Fibroblast of skin of scalp (primary cell): ENCODE results near the gene SSTR4.
A peak's percentile ranks its signal among the peaks of the same experiment; 100 is the strongest.

Source experiments
- DNase-seq: peaks from one replicate; pipeline ENCODE4 v3.0.0-alpha.2; 2013

Gene SSTR4

DNA sequence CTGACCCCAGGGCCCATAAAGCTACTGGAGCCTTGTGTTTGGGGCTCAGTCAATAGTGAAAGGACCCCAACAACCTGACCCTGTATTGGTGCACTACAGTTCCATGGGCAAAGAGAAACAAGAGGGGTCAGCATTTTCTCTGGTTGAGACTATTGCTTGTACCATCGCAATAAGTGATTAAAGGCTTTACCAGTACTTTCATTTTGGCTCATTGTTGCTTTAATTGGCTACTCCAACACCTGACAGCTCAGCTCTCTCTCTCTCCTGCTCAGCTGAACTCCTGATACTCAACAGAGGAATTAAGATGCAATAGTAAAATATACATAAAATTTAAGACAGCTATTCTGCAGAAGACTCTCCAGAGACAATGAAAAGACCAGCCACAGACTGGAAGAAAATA is 33.2 kb downstream of the SSTR4 start:
- no peak for DNase-seq

DNA sequence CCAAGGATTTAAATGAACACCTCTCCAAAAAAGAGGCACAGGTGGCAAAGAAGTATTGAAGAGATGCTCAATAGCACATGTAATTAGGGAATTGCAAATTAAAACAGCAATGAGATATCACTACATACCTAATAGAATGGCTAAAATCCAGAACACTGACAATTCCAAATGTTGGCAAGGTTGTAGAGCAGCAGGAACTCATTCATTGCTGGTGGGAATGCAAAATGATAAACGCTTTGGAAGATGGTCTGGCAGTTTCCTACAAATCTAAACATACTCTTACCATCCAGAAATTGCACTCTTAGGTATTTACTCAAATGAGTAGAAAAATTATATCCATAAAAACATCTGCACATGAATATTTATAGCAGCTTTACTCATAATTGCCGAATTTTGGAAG is 34.0 kb downstream of the SSTR4 start:
- DNase-seq: no peak

DNA sequence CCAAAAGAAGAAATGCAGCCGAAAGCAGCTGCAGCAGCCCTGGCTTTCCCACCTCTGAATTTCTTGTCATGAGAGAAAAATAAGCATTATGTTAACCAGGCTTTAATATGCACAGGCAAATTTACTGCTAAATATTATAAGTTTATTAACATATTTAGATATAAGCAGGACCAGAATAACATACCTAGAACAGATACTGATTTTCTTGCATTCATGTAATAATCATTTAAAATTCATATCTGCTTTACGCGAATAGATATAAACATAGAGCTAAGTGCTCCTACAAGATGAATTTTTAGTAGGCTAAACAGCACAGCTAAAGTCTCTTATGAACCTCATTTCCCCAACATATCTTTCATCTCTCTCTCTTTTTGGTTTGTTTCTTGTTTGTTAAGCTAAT is 36.3 kb downstream of the SSTR4 start:
- DNase-seq: no peak

DNA sequence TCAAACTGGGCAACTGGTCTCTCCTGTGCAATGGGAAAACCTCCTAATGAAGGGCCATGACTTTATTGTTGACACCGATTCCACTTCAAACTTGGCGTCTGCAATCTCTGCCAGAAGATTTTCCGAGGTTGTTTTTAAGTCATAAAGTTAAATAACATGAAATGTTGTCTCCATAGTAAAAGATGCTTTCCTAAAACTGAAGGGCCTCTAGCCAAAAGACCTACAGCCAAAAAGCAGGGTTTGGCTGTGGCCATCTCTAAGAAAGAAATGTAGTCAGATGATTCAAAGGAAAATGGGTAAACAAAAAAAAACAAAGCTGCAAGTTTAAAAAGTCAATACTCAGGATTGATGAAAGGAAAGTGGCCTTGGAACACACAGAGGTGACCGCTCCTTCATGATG is 36.9 kb downstream of the SSTR4 start:
- DNase-seq: no peak

DNA sequence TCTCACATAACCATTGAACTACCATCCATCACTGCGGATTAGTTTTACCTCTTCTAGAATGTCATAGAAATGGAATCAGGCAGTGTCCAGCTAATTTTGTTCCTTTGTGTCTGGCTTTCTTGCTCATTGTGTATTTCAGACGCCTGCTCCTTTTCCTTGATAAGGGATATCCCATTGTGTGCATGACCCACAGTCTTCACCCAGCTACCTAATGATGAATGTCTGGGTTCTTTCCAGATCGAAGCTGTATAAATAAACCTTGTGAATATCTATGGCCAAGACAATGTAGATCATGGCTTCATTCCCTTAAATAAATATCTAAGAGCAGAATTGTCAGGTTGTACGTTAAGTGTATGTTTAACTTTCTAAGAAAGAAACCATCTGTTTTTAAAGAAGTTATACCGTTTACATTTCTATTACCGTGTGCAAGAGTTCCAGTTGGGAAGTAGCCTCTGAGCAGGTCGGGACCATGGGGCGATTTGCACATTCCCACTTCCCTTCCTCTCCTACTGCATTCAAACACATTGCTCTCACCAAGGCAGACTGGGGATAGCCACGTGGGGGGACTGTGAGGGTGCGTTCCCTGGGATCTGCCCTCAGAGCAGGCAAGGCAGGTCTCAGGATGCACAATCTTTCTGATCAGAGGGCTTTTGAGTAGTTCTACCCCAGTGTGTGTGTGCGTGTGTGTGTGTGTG is 37.9 kb downstream of the SSTR4 start:
- DNase-seq: no peak

DNA sequence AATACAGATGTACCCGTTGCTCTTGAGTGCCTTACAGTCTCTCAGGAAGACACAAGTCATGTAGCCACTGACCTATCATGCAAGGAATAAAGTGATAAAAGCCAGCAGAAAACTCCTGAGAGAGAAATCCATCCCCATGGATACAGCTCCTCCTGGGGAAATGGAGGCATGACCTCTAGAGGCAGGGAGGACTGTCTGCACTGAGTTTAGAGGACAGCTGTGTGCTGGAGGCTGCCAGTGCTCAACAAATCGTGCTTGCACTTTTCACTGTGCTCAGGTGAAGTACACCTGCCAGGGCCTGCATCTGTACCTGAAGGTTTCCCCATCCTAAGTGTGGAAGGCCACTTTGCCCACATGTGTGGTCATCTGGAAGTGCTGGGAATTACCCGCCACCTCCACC is 38.9 kb downstream of the SSTR4 start:
- DNase-seq: no peak

DNA sequence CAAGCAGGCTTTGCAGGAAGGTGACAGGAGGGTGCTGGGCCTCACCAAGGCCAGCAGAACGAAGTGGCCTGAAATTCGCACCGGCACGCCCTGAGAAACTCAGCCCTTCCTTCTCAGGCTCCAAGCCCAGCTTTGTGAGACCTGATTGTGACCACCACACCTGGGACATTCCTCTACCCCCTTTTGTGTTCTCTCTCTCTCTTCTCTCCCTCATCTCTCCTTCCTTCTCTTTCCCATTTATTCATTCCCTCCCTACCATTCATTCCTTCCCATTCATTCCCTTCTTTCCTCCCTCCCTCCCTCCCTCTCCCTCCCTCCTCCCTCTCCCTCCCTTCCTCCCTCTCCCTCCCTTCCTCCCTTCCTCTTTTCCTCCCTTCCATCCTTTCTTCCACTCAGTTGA is 42.2 kb downstream of the SSTR4 start:
- no peak for DNase-seq

DNA sequence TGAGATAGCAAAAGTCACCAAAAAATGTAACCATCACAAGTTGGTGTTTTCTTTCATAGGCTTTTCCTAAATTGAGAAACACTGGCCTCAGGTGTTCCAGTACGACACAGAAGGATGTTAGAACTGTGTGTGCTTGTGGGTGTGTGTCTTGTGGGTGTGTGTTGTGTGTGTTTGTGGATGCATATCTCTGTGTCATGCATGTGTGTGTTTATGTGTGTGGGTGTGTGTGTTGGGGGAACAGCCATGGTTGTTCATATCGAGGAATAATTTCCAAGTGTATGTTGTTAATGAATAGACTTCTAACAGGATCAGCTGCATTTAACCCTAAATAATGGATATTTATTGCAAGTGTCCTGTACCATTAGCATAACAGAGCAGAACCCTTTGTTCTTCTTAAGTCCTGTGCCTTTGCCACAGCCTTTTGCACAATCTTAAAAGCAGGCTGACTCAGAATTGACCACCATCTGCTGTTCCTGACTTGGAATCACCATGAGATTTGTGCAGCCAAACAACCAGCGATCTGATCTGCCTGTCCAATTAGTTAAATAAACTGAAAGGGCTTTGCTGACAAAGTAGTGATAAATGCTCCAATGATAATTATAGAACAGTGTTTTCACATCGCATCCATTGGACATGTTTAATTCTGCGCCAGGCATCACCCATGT is 43.4 kb downstream of the SSTR4 start:
- DNase-seq: no peak

DNA sequence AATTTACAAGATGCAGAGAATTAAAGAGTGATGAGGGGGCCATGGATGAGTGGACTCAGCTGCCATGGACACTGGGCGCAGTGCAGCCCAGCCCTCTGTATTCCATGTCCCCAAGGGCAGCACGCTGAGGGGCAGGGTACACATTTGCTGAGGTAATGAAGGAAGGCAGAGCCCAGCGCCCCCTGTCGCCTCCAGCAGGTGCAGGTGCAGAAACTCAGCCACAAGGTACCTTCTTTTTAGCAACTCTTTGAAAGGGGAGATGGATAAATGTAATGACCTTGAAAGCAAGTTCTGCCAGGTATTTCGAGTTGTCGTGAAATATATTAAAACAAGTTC is 43.9 kb downstream of the SSTR4 start:
- DNase-seq: no peak

DNA sequence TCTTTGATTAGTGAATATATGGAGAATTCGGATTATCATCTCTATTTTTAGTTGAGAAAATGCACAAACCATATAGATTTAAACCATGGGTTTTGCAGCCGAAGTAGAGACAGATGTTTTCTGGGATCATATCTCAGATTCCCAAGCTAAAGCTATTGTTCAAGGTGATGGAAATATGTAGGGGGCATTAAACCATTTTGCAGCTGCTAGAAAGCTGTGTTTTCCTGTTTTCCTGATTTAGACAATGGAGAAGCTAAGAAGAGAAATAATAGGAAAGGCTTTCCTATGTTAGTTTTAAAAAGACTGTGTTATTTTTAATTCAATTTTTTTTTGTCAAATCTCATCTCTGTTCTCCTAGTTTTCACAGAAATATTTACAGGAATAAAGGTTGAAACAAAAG is 44.8 kb downstream of the SSTR4 start:
- no peak for DNase-seq

DNA sequence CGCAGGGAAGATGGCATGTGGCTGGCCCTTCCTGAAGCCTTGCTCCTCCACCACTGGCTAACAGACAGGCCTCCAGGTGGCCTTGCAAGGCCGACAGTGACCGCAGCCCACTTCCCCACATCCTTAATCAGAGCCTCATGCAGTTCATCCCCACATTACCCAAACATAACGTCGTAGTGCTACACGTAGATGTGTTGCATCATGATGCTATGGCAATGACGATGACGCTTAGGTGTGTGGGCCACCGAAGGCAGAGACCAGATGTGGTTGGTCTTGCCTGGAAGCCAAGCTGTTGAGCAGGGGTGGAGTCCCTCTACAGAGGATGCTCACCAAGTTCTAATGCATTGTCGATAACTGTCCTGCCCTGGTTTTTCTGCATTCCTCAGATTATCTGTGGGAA is 45.4 kb downstream of the SSTR4 start:
- DNase-seq: no peak

DNA sequence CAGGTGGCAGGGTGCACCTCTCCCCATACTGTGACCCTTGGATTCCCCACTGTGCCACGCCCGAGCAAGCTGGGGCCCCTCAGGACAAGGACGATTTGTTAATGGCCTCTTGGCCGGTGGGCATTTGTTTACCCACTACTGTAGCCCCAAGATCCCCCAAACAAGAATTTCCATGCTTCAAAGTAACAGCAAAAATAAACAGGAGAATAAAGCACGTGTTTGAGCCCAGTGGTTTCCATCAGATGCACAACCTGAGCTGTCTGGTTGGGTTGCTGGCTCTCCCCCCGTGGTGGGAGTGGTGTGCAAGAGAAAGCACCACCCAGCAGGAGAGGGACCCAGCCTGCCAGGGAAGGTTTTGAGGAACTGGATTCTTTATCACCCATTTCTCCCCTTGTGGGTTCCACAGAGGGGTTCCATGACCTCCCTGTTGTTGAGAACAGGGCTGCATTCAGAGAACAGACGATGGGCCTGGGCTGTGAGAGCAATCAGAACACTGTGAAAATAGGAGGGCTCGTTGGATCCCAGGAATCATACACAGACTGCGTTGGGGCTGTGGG is 46.2 kb downstream of the SSTR4 start:
- DNase-seq: no peak

DNA sequence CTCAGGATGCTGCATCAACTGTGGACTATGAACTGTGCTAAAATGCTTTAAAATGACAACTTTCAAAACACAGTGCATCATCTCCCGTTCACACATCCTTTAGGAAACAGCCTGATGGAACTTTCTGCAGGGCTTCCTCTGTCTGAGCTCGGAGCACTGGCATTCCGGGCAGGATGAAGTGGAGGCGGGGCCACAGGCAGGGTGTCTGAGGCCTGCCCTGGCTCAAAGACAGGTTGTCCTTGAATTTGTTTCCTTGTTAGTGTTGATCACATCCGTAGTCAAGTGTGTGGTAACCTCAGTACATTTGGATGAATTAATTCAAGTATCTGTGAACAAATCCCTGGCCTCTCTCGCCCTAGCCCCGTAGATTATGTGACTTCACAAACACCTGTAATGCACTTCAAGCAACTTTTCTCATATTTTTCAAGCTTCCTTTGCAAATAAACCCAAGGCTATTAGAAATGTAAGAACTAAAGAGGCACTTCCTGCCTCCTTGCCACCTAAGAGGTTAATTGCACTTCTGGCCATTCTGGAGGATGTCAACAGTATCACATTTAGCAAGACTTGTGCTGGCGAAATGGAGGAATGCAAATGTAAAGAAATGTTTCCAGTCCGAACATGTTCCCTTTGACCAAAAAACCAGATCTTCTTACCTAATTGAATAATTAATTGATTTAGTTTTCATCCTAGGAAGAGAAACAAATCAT is 47.9 kb downstream of the SSTR4 start:
- DNase-seq: no peak

DNA sequence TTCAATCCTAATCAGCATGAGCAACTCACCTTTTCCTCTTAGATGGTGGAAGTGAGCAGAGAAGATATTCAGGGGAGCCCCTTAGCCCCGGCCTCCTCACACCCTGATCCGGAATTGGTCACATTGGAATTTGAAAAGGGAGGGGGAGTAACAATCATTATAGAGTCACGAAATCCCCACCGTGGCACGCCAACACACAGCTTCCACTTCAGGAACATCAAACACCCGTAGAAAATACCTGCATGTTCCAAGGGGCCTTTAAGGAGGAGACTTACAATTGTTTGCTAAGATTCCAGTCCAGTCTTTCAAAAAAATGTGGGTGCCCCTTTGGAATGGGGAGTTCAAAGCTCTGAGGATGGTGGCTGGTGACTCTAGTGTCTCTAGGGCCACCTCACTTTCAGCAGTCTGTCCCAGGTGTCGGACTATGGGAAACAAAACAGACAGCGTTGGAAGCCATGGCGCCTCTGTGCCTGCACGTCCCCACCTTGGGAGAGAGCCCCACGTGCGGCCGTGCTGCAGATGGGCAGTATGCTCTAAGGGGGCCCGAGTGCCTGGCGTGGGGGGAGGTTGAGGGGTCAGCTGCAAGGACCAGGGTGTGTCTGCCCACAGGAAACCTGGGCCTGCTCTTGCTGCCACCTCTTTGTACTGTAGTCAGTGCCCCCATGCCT is 48.6 kb downstream of the SSTR4 start:
- no peak for DNase-seq

DNA sequence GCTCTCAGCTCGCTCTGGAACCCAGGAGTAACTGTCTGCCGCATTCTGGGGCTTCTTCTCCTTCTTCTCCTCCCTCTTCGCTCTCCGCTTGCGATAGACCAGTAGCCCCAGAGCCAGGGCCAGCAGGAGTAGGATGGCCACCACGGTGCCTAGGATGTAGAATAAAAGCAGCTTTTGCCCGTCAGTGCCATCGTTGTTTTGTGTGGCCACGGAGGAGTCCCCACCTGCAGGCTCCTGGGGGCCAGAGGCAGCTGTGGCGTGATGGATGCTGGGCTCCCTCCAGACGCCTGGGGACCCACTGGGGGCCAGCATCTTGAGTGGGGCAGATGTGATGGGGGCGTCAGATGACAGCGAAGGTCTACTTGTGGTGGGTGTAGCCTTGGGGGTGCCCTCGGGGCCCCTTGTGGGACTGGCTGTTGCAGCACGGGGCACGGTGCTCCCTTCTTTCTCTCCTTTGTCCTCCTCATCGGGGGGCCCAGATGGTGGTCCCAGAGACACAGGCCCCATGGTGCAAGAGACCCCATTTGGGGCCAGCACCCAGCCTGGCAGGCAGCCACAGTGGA is 49.3 kb downstream of the SSTR4 start:
- DNase-seq: no peak

DNA sequence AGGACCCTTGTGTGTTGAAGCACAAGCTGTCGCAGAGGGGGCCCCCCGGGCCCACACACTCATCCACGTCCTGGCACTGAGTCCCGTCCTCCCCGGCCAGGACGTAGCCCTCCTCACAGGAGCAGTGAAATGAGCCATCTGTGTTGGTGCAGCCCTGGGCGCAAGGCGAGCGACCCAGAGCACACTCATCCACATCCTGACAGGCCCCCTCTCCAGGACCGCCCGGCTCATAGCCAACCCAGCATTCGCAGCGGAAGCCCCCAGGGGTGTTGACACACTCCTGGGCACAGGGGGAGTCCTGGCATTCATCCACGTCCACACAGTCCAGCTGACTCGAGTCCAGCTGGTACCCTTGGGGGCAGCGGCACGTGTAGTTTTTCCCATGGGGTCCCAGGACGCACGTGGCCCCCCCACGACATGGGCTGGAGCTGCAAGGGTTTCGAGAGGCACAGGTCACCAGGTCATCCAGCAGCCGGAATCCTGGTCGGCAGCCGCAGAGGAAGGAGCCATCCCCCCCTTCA is 49.8 kb downstream of the SSTR4 start:
- no peak for DNase-seq

DNA sequence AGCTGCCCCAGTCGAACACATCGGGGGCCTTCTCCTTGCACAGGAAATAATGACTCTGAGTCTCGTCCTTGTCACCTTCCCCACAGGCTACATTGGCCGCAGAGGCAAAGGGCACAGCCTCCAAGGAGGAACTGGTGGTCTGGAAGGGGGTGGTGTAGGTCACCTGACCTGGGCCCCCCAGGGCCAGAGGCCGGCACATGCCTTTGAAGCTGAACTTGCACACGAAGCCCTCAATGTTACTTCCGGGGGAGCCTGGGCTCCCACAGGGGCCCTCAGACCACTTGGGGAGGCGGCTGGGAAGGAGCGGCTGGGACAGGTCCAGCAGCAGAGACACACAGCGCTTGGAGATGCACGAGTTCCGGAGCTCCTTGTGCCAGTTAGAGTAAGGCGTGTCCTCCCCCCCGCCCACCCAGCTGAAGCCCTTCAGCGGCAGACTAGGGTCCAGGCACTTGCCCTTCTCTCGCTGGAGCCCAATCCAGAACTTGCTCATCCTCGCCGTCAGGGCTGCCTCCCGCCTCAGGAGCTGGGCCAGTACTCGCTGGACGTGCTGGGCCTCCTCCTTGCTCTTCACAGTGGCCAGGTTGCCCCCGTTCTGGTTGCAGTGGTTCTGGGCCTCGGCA is 50.4 kb downstream of the SSTR4 start:
- DNase-seq: no peak

DNA sequence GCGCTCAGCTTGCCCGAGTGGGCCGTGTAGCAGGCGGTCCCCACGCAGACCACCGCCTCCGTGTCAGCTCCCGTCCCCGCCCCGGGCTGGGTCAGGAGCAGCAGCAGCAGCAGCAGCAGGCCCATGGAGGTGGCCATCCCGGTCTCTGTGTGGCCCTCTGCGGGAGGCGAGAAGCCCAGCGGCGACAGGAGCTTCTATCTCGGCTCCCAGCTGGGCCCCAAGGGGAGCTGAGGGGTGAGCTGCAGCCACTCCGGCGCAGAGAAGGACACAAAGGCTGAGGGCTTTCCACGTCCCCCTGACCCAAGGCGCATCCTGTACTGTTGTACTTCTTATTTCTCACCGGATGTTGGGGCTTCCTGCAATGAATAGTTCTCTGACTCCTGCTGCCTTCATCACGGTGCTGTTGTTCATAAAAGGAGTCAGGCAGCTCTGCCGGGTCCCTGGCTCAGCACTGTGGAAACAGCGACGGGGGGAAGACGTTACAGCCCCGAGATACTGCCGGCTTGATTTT is 51.0 kb downstream of the SSTR4 start, which contains the start of gene CD93:
Gene CD93 (minus strand): TSS at position 269 of the 511 bp plus-strand sequence. CDS start 132 bp downstream, at position 137.
- peak; percentile 41 for DNase-seq

DNA sequence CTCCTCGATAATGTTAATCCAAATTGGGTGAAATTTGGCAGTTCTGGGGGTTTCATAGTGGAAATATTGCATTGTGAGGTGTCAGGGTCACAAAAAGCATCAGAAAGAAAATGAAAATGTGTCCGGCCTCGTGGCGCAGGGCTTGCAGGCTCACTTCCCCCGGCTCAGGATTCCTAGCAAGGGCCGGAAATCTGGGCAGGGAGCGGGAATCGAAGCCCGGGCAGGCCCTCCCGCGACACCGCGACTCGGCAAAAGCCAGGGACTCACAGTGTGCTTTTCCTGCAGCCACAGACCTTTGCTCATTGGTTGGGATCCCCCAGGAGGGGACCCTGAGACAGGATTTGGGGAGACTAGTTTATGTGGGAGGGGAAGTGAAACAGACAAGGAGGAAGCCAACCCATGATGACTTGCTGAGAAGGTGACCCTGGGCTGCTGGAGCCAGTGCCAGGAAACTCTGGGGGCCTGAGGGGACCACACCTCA is 51.9 kb downstream of the SSTR4 start:
- no peak for DNase-seq

DNA sequence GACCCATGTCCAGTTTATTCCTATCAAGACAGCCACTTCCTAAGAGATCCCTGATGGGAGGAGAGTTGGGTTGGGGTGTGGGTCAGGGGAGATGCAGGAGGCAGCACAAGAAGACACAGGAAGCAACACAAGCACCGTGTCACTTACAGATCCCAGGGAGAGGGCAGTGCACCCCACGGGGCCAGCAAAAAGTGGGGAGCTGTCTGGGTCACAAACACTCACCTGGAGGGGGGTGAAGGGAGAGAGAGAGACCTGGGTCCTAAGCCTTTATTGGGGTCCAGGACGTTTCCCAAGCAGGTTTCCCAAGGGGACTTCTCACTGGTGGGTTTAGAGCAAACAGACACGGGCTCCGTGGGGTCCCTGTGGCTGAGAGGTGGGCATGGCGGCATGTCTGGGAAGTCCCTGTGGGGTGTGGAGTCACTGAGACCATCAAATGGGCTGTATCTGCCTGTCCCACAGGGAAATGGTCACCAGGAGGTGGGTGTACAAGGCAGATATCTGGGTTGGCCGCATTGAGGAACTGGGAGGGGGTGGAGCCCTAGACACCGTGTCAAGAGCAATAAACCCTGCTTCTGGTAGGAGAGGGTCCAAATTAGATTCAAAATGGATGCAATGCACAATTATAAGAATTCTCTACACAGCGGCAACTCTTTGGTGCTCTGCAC is 52.6 kb downstream of the SSTR4 start:
- DNase-seq: no peak
